ENCODE data around the gene LEKR1. TPM values are rescaled to one million over a fixed set of nuclear protein-coding genes. Genes with fewer than 3 reads are reported as not detected.

The LEKR1 gene
- total and polyA plus RNA-seq, 2 donors (not counting 3 experiments of a cell fraction or from before 2014, with no cell fraction given) = 0.07 to 0.64 TPM

DNA sequence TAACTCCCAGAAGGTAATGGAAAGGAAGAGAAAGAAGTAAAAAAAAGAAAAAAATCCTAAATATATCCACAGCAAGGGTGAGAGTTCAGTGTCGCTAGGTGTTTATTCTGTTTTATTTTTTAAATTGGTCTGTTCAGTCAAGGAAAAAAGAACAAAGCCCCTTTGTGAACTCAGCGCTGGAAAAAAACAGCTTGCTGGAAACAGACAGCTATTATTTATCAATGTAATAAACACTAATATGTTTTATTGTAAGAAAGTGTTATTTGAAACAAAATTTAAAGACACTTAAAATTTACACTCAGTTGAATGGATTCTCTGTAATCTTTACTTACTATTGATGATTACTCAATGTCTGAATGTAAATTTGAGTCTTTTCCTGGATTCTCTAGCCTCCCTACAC, 32.3 kb upstream of the LEKR1 start:
- dilution Hi-C loops (cut with MboI; ENCODE audit: extremely low pct_ligation_motif_present, low sequenced_read_pairs) = no loop called here
- no TSS peak for BruUV-seq (replicated peaks)

More for the DNA sequence above, 32.3 kb upstream of the LEKR1 start:
- H3K79me2 ChIP-seq (ENCODE audit: control insufficient read depth, insufficient read depth, low read length) = no peaks in the 10 kb centered on the region
- CTCF ChIA-PET = interaction anchor here (1.0 to 1.4 kb wide), 2 partner anchors 16 to 118 kb away, joined by 3 to 4 read pairs; no protein-coding TSS in a partner anchor
- no peaks in the 10 kb centered on the region for H3K9me1 ChIP-seq (replicated peaks; ENCODE audit: control insufficient read depth, extremely low read depth, insufficient read depth, low read length)
- intact Hi-C loops (cut with micrococcal nuclease) = no loop called here
- DNase-seq (ENCODE audit: low read depth, low spot score) (no peak), FAIRE-seq (no peak)
- no peak overlapping the region for H3K4me2 ChIP-seq (ENCODE audit: insufficient read depth, low read length)
- H3K4me1 ChIP-seq (ENCODE audit: control insufficient read depth, extremely low read depth, insufficient read depth, low read length) = peaks cover 14% of the 10 kb centered on the region
- no peaks in the 10 kb centered on the region for H3K27me3 ChIP-seq (ENCODE audit: control insufficient read depth in 2 of 2, insufficient read depth in 2 of 2, low read length in 2 of 2)
- H2AFZ ChIP-seq (ENCODE audit: low read depth, low read length) = no peak overlapping the region
- H3K4me3 ChIP-seq (replicated peaks in 1 of 3; ENCODE audit: insufficient read depth in 1 of 3, low read depth in 1 of 3, low read length in 3 of 3) = no peak overlapping the region
- no peaks in the 10 kb centered on the region for H3K9me3 ChIP-seq (replicated peaks; ENCODE audit: control insufficient read depth, insufficient read depth, low read length)
- no peak for TF ChIP-seq MYC (IDR thresholded peaks at IDR 0.05; ENCODE audit: low read depth, low read length)
- TF ChIP-seq POLR2A (IDR thresholded peaks at IDR 0.05; ENCODE audit: low read depth, low read length) = no peak
- no peak for TF ChIP-seq JUN (IDR thresholded peaks at IDR 0.05; ENCODE audit: borderline replicate concordance, insufficient read depth, insufficient read length, low read depth)
- TF ChIP-seq GATA2 (IDR thresholded peaks at IDR 0.05; ENCODE audit: insufficient read depth, insufficient read length, low read depth, low read length) = no peak
- TF ChIP-seq, protein P1, sequence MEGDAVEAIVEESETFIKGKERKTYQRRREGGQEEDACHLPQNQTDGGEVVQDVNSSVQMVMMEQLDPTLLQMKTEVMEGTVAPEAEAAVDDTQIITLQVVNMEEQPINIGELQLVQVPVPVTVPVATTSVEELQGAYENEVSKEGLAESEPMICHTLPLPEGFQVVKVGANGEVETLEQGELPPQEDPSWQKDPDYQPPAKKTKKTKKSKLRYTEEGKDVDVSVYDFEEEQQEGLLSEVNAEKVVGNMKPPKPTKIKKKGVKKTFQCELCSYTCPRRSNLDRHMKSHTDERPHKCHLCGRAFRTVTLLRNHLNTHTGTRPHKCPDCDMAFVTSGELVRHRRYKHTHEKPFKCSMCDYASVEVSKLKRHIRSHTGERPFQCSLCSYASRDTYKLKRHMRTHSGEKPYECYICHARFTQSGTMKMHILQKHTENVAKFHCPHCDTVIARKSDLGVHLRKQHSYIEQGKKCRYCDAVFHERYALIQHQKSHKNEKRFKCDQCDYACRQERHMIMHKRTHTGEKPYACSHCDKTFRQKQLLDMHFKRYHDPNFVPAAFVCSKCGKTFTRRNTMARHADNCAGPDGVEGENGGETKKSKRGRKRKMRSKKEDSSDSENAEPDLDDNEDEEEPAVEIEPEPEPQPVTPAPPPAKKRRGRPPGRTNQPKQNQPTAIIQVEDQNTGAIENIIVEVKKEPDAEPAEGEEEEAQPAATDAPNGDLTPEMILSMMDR (IDR thresholded peaks at IDR 0.05; ENCODE audit: extremely low read depth in 1 of 2, insufficient read depth in 1 of 2, low read depth in 1 of 2, low read length in 2 of 2) = no peak
- no peak for TF ChIP-seq EZH2 (IDR thresholded peaks at IDR 0.05; ENCODE audit: borderline replicate concordance, low read depth, low read length, severe bottlenecking)
- TF ChIP-seq, protein P2, sequence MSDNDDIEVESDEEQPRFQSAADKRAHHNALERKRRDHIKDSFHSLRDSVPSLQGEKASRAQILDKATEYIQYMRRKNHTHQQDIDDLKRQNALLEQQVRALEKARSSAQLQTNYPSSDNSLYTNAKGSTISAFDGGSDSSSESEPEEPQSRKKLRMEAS (IDR thresholded peaks at IDR 0.05; ENCODE audit: insufficient read depth, insufficient read length) = no peak
- TF ChIP-seq FOS (IDR thresholded peaks at IDR 0.05; ENCODE audit: borderline replicate concordance, insufficient read depth, low read length) = no peak
- TF ChIP-seq POLR2AphosphoS5 (IDR thresholded peaks at IDR 0.05; ENCODE audit: insufficient read depth, low read depth, low read length) = no peak
- H3K27ac ChIP-seq (ENCODE audit: insufficient read depth, low read depth, low read length) = no peak overlapping the region
- no peak overlapping the region for H3K9ac ChIP-seq (replicated peaks; ENCODE audit: extremely low read depth, insufficient read depth, low read length)
- POLR2A ChIA-PET = no interaction called here
- no peaks in the 10 kb centered on the region for H3K36me3 ChIP-seq (ENCODE audit: control insufficient read depth in 2 of 2, extremely low read depth in 1 of 2, insufficient read depth in 2 of 2, low read length in 2 of 2)
- H4K20me1 ChIP-seq (replicated peaks; ENCODE audit: control insufficient read depth, extremely low read depth, insufficient read depth, low read length) = no peaks in the 10 kb centered on the region

Measured in endothelial cell of umbilical vein (primary cell).